ENCODE results near the gene ARMC5. TPM values are rescaled to one million over a fixed set of nuclear protein-coding genes. Genes with fewer than 3 reads are reported as not detected.

Gene ARMC5
- total and polyA plus RNA-seq, 9 of the 15 experiments (the other 6 are each of a cell fraction or from before 2014, with no cell fraction given) = 0.11 to 13.5 (median 2.1) TPM

DNA sequence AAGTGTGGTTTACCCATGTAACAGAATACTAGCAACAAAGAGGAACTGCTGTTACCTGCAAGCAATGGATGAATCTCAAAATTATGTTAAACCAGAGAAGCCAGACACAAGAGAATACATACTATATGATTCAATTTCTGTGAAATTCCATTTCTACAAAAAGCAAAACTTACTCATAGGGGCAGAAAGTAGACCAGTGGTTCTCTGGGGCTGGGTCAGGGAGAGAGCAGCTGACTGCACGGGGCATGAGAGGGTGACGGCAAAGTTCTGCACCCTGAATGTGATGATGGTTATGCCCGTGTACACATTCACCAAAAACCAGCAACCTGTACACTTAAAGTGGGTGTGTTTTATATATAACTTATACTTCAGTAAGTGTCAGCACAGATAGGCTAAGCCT lies 19.8 kb upstream of the ARMC5 start:
- FAIRE-seq (peak; percentile 35), ATAC-seq (no peak), DNase-seq (ENCODE audit: extremely low read depth in 1 of 4, low spot score in 3 of 4) (no peak)
- no peaks in the 10 kb centered on the region for H3K79me2 ChIP-seq (ENCODE audit: control insufficient read depth, insufficient read depth, low read length)
- H3K9ac ChIP-seq (ENCODE audit: insufficient read depth in 1 of 2, low read depth in 2 of 2, low read length in 2 of 2) = no peak overlapping the region
- no peaks in the 10 kb centered on the region; a peak in 1 of 5 replicates for H3K27me3 ChIP-seq (ENCODE audit: control insufficient read depth in 2 of 2, insufficient read depth in 2 of 2, low read length in 2 of 2)
- BruUV-seq (replicated peaks) = no TSS peak
- POLR2A ChIA-PET = no interaction called here
- WGBS (ENCODE audit: insufficient coverage, low coverage, missing lambda C conversion rate) = 39% methylated on average over 3 of the region's 3 CpGs
- H4K20me1 ChIP-seq (replicated peaks; ENCODE audit: control insufficient read depth, insufficient read depth, low read length) = no peaks in the 10 kb centered on the region
- H3K4me2 ChIP-seq (ENCODE audit: insufficient read depth, low read length) = no peak overlapping the region
- H3K9me3 ChIP-seq (replicated peaks; ENCODE audit: control insufficient read depth, insufficient read depth, low read depth, low read length) = no peaks in the 10 kb centered on the region
- in situ Hi-C loops (cut with MboI) = loop anchor here (25.0 kb wide), 1 partner anchor 452 kb away; the partner anchor contains the start of gene HSD3B7
- H3K36me3 ChIP-seq (ENCODE audit: control insufficient read depth, insufficient read depth, low read length) = no peaks in the 10 kb centered on the region
- intact Hi-C loops (cut with micrococcal nuclease) = no loop called here
- no peak overlapping the region for H3K4me3 ChIP-seq
- H2AFZ ChIP-seq (ENCODE audit: low read depth, low read length) = no peak overlapping the region
- H3K27ac ChIP-seq (ENCODE audit: extremely low read depth, low read depth, low read length) = no peak overlapping the region
- CTCF ChIA-PET (ENCODE audit: low intra/inter-chr PET ratio) = no interaction called here
- H3K9me1 ChIP-seq (ENCODE audit: control insufficient read depth, insufficient read depth, low read length) = no peaks in the 10 kb centered on the region
- peaks cover 3 to 26% of the 10 kb centered on the region in 2 experiments; a peak in 2 of 5 replicates for H3K4me1 ChIP-seq (replicated peaks in 1 of 2; ENCODE audit: control insufficient read depth in 2 of 2, insufficient read depth in 2 of 2, low read length in 2 of 2)
- TF ChIP-seq, protein P1, sequence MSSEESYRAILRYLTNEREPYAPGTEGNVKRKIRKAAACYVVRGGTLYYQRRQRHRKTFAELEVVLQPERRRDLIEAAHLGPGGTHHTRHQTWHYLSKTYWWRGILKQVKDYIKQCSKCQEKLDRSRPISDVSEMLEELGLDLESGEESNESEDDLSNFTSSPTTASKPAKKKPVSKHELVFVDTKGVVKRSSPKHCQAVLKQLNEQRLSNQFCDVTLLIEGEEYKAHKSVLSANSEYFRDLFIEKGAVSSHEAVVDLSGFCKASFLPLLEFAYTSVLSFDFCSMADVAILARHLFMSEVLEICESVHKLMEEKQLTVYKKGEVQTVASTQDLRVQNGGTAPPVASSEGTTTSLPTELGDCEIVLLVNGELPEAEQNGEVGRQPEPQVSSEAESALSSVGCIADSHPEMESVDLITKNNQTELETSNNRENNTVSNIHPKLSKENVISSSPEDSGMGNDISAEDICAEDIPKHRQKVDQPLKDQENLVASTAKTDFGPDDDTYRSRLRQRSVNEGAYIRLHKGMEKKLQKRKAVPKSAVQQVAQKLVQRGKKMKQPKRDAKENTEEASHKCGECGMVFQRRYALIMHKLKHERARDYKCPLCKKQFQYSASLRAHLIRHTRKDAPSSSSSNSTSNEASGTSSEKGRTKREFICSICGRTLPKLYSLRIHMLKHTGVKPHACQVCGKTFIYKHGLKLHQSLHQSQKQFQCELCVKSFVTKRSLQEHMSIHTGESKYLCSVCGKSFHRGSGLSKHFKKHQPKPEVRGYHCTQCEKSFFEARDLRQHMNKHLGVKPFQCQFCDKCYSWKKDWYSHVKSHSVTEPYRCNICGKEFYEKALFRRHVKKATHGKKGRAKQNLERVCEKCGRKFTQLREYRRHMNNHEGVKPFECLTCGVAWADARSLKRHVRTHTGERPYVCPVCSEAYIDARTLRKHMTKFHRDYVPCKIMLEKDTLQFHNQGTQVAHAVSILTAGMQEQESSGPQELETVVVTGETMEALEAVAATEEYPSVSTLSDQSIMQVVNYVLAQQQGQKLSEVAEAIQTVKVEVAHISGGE (CRISPR knock-in tag; IDR thresholded peaks at IDR 0.05) = no peak
- TF ChIP-seq PRMT5 (CRISPR knock-in tag; IDR thresholded peaks at IDR 0.05) (no peak), SRSF1 (IDR thresholded peaks at IDR 0.05; ENCODE audit: low read depth, low read length) (no peak), ASH1L (IDR thresholded peaks at IDR 0.05; ENCODE audit: borderline replicate concordance, low read depth, partially characterized antibody) (no peak), KLF1 (tag; IDR thresholded peaks at IDR 0.05) (no peak), ZNF311 (CRISPR knock-in tag; IDR thresholded peaks at IDR 0.05) (no peak), MTF1 (CRISPR knock-in tag; IDR thresholded peaks at IDR 0.05; ENCODE audit: borderline replicate concordance) (no peak), HNRNPK (IDR thresholded peaks at IDR 0.05; ENCODE audit: low read depth, low read length, poor library complexity, severe bottlenecking) (no peak), IFI16 (CRISPR knock-in tag; IDR thresholded peaks at IDR 0.05) (no peak), TAF15 (IDR thresholded peaks at IDR 0.05; ENCODE audit: low read depth, low read length) (no peak), ZNF609 (CRISPR knock-in tag; IDR thresholded peaks at IDR 0.05; ENCODE audit: borderline replicate concordance) (no peak), CEBPG (CRISPR knock-in tag; IDR thresholded peaks at IDR 0.05) (no peak), CEBPG (tag; conservative IDR thresholded peaks at IDR 0.05 in 1 of 2, IDR thresholded peaks at IDR 0.05 in 1 of 2) (no peak), FOXM1 (IDR thresholded peaks at IDR 0.05; ENCODE audit: low read depth) (no peak), FOXM1 (CRISPR knock-in tag; IDR thresholded peaks at IDR 0.05; ENCODE audit: low read depth) (no peak)
